ENCODE measurements around the gene COL23A1. TPM values are rescaled to one million over a fixed set of nuclear protein-coding genes. Genes with fewer than 3 reads are reported as not detected.

Gene COL23A1
- total RNA-seq, 1 experiment from 2014 or later = 15.0 TPM

DNA sequence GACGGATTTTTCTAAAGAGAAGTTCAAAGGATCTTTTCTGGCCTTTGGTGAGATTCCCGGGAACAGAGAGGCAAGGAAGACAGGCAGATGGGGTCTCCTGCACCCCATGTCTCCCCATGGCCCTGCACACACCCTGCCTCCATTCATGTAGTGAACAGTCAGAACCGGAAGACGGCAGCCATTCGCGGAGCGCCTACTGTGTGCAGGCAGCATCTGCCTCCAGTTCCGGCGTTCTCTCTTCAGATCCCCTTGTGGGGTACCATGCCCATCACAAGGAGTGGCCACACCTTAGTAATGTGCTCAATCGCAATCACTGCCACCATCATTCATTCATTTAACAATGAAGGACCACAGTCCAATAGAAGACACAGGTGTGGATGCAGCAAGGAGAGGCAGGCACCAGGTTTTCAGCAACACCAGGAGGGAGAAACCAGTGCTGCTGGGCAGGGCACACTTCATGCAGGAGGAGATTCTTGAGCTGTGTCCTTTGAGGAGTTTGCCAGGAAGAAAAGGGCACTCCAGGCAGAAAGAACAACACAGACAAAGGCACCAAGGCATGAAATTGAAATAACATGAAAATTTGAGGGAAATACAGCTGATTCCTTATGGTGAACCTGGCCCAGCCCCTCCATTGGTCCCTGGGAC lies 186.1 kb downstream of the COL23A1 start:
- ChIA-PET POLR2A (no interaction called here), CTCF (no interaction called here)
- DNase-seq (ENCODE audit: low spot score) = no peak
- H3K27me3 Mint-ChIP-seq (ENCODE audit: low read depth) = no peaks in the 10 kb centered on the region
- H3K4me3 Mint-ChIP-seq = no peak overlapping the region
- H3K9me3 Mint-ChIP-seq = peaks cover 26% of the 10 kb centered on the region
- TF ChIP-seq ZNF232 (CRISPR knock-in tag; IDR thresholded peaks at IDR 0.05) = no peak
- TF ChIP-seq, protein P1, sequence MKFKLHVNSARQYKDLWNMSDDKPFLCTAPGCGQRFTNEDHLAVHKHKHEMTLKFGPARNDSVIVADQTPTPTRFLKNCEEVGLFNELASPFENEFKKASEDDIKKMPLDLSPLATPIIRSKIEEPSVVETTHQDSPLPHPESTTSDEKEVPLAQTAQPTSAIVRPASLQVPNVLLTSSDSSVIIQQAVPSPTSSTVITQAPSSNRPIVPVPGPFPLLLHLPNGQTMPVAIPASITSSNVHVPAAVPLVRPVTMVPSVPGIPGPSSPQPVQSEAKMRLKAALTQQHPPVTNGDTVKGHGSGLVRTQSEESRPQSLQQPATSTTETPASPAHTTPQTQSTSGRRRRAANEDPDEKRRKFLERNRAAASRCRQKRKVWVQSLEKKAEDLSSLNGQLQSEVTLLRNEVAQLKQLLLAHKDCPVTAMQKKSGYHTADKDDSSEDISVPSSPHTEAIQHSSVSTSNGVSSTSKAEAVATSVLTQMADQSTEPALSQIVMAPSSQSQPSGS (CRISPR knock-in tag; IDR thresholded peaks at IDR 0.05; ENCODE audit: borderline replicate concordance, low read depth) = no peak
- TF ChIP-seq FOXP1 (CRISPR knock-in tag; IDR thresholded peaks at IDR 0.05; ENCODE audit: borderline replicate concordance) = no peak
- TF ChIP-seq SMAD3 (CRISPR knock-in tag; IDR thresholded peaks at IDR 0.05; ENCODE audit: borderline replicate concordance) = no peak
- no peak for TF ChIP-seq NFE2L1 (CRISPR knock-in tag; IDR thresholded peaks at IDR 0.05)
- TF ChIP-seq STAT6 (CRISPR knock-in tag; conservative IDR thresholded peaks at IDR 0.05; ENCODE audit: low read depth) = no peak
- TF ChIP-seq, protein P2, sequence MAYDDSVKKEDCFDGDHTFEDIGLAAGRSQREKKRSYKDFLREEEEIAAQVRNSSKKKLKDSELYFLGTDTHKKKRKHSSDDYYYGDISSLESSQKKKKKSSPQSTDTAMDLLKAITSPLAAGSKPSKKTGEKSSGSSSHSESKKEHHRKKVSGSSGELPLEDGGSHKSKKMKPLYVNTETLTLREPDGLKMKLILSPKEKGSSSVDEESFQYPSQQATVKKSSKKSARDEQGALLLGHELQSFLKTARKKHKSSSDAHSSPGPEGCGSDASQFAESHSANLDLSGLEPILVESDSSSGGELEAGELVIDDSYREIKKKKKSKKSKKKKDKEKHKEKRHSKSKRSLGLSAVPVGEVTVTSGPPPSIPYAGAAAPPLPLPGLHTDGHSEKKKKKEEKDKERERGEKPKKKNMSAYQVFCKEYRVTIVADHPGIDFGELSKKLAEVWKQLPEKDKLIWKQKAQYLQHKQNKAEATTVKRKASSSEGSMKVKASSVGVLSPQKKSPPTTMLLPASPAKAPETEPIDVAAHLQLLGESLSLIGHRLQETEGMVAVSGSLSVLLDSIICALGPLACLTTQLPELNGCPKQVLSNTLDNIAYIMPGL (CRISPR knock-in tag; IDR thresholded peaks at IDR 0.05) = no peak
- H3K27ac Mint-ChIP-seq = no peak overlapping the region
- H3K4me1 Mint-ChIP-seq = peaks cover 5% of the 10 kb centered on the region
- H3K36me3 Mint-ChIP-seq = peaks cover 6% of the 10 kb centered on the region
- ATAC-seq = no peak

DNA sequence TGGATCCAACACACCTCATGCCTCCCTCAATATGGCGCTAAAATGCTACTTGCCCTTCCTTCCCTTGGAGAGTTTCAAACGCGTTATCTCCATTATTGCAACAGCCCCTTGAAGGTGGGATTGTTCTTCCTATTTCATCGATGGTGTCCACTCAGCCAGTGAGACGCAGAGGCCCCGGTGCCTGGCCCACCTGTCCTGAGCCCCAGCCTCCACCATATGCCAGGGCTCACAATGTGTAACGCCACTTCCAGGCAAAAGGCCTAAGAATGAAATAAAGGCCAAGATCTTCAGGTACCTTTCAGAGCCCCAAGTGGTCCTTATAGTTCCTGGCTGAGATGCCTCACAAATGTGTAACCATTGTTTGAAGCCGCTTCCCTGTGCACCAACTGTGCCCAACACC lies 186.8 kb downstream of the COL23A1 start:
- Mint-ChIP-seq H3K27ac (no peak overlapping the region), H3K9me3 (peaks cover 26% of the 10 kb centered on the region), H3K36me3 (peaks cover 6% of the 10 kb centered on the region), H3K4me3 (no peak overlapping the region), H3K27me3 (ENCODE audit: low read depth) (no peaks in the 10 kb centered on the region), H3K4me1 (peaks cover 8% of the 10 kb centered on the region)
- DNase-seq (ENCODE audit: low spot score) = no peak
- ChIA-PET POLR2A (no interaction called here), CTCF (no interaction called here)
- TF ChIP-seq TEAD4 (CRISPR knock-in tag; IDR thresholded peaks at IDR 0.05) (no peak), ZNF423 (CRISPR knock-in tag; IDR thresholded peaks at IDR 0.05) (no peak), ZNF263 (CRISPR knock-in tag; IDR thresholded peaks at IDR 0.05; ENCODE audit: low read depth) (no peak), PRRX2 (CRISPR knock-in tag; IDR thresholded peaks at IDR 0.05) (no peak), ZNF281 (CRISPR knock-in tag; IDR thresholded peaks at IDR 0.05) (no peak), ZNF232 (CRISPR knock-in tag; IDR thresholded peaks at IDR 0.05) (no peak), NFE2L1 (CRISPR knock-in tag; IDR thresholded peaks at IDR 0.05) (no peak), MXD4 (CRISPR knock-in tag; IDR thresholded peaks at IDR 0.05; ENCODE audit: borderline replicate concordance) (no peak)
- TF ChIP-seq, protein P3, sequence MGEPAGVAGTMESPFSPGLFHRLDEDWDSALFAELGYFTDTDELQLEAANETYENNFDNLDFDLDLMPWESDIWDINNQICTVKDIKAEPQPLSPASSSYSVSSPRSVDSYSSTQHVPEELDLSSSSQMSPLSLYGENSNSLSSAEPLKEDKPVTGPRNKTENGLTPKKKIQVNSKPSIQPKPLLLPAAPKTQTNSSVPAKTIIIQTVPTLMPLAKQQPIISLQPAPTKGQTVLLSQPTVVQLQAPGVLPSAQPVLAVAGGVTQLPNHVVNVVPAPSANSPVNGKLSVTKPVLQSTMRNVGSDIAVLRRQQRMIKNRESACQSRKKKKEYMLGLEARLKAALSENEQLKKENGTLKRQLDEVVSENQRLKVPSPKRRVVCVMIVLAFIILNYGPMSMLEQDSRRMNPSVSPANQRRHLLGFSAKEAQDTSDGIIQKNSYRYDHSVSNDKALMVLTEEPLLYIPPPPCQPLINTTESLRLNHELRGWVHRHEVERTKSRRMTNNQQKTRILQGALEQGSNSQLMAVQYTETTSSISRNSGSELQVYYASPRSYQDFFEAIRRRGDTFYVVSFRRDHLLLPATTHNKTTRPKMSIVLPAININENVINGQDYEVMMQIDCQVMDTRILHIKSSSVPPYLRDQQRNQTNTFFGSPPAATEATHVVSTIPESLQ (CRISPR knock-in tag; IDR thresholded peaks at IDR 0.05) = no peak
- TF ChIP-seq, protein P1 (CRISPR knock-in tag; IDR thresholded peaks at IDR 0.05; ENCODE audit: borderline replicate concordance, low read depth) = no peak
- ATAC-seq = no peak
